Panc1 (cell line): Measurements from ENCODE around the gene SORL1-AS1.

ENCODE experiments used
- ATAC-seq: fragments of 200-7000 bp; cut with Tn5 transposase; 2 replicates; pipeline ENCODE4 v1.9.1; 2020; ENCODE audit warnings: mild to moderate bottlenecking, moderate library complexity
- BruUV-seq: library from RNA; stranded (reverse); fragments of 400-500 nt; replicated peaks from 2 replicates; lab custom pipeline; 2021; lab: Mats Ljungman, UMichigan
- CTCF ChIA-PET: fragments of 300-600 bp; sonication (Branson Sonifier 250); formaldehyde crosslinking; loops from one replicate; lab custom pipeline; 2022; ENCODE audit warnings: antibody characterized with exemption; lab: Charles Lee
- POLR2A ChIA-PET: fragments of 300-600 bp; sonication (Branson Sonifier 250); formaldehyde crosslinking; loops from one replicate; lab custom pipeline; 2022; ENCODE audit warnings: antibody characterized with exemption; lab: Charles Lee
- DNase-seq: peaks from one replicate; pipeline ENCODE4 v3.0.0-alpha.2; 2010; ENCODE audit warnings: low read depth, low spot score
- H3K27ac ChIP-seq: 2 replicates; pipeline ENCODE4 v1.5.1; 2011; ENCODE audit warnings: mild to moderate bottlenecking, low read length, inconsistent platforms
- H3K27me3 ChIP-seq: fragments of 200-500 bp; sonication (Bioruptor generic); 2 replicates; pipeline ENCODE4 v1.6.0; 2014; ENCODE audit warnings: low read length, inconsistent platforms; ENCODE audit not compliant: control insufficient read depth, insufficient read depth
- H3K36me3 ChIP-seq: fragments of 200-500 bp; sonication (Bioruptor generic); 2 replicates; pipeline ENCODE4 v1.5.1; 2014; ENCODE audit warnings: inconsistent platforms, mild to moderate bottlenecking, low read length, moderate library complexity; ENCODE audit not compliant: control insufficient read depth, insufficient read depth
- H3K4me1 ChIP-seq: 2 replicates; pipeline ENCODE4 v1.5.1; 2011; ENCODE audit warnings: inconsistent platforms, mild to moderate bottlenecking, low read length, moderate library complexity; ENCODE audit not compliant: control insufficient read depth, insufficient read depth
- H3K4me3 ChIP-seq, 2 experiments: 2 replicates each; pipeline ENCODE4 v1.5.1; 2011 to 2012; ENCODE audit warnings: low read depth in 2 of 2, low read length in 2 of 2, mild to moderate bottlenecking in 2 of 2, inconsistent platforms in 1 of 2, moderate library complexity in 1 of 2
- H3K9me3 ChIP-seq: fragments of 200-500 bp; sonication (Bioruptor generic); 2 replicates; pipeline ENCODE4 v1.5.1; 2014; ENCODE audit warnings: low read depth, mild to moderate bottlenecking, inconsistent platforms, low read length, moderate library complexity; ENCODE audit not compliant: control insufficient read depth, insufficient read depth
- CTCF ChIP-seq: fragments of 450-650 bp; IDR thresholded peaks from 2 replicates; pipeline ENCODE4 v1.5.1; 2017; ENCODE audit warnings: mild to moderate bottlenecking
- POLR2AphosphoS5 ChIP-seq: IDR thresholded peaks from 2 replicates; pipeline ENCODE4 v1.6.1; 2012; ENCODE audit warnings: mild to moderate bottlenecking, low read depth, low read length, moderate library complexity
- REST ChIP-seq, 2 experiments: IDR thresholded peaks; 2 replicates each; pipeline ENCODE4 v1.6.1; 2011 to 2012; ENCODE audit warnings: low read depth in 2 of 2, control low read depth in 1 of 2, low read length in 1 of 2, mild to moderate bottlenecking in 1 of 2, moderate library complexity in 1 of 2; ENCODE audit not compliant: insufficient read depth in 1 of 2
- SIN3A ChIP-seq: IDR thresholded peaks from 2 replicates; pipeline ENCODE4 v1.6.1; 2012; ENCODE audit warnings: low read depth, mild to moderate bottlenecking, low read length, moderate library complexity, borderline replicate concordance; ENCODE audit not compliant: insufficient read depth
- TCF7L2 ChIP-seq: IDR thresholded peaks from 2 replicates; pipeline ENCODE4 v1.6.1; 2011; ENCODE audit warnings: mild to moderate bottlenecking, low read depth, low read length, inconsistent platforms
- in situ Hi-C: cut with HindIII; loops from 2 replicates; pipeline ENCODE4 v1.10.0; 2016; ENCODE audit warnings: low sequenced_read_pairs, low pct_unique_long_range_greater_than_20kb
- intact Hi-C: fragments of 100-400 bp; cut with micrococcal nuclease; formaldehyde crosslinking; loops from one replicate; pipeline ENCODE4 v1.10.0; 2022; ENCODE audit not compliant: unreplicated experiment

The SORL1-AS1 gene

GRCh38 chr11:121448431-121448941 is 4.3 kb downstream of the SORL1-AS1 start:
- Histone ChIP-seq H3K9me3 (no peaks in the 10 kb centered on the region), H3K27me3 (no peaks in the 10 kb centered on the region), H3K36me3 (no peaks in the 10 kb centered on the region), H3K4me3 (no peak overlapping the region), H3K4me1 (peaks cover 15% of the 10 kb centered on the region), H3K27ac (no peak overlapping the region)
- POLR2A ChIA-PET, result no interaction called here
- TF ChIP-seq SIN3A (no peak), TCF7L2 (no peak), POLR2AphosphoS5 (no peak), CTCF (no peak), REST (IDR thresholded peaks at IDR 0.05; ENCODE audit: insufficient read depth in 1 of 2, low read depth in 2 of 2, low read length in 1 of 2) (no peak)
- DNase-seq, result no peak
- BruUV-seq, result no TSS peak
- in situ Hi-C loops (no loop called here), intact Hi-C loops (no loop called here)
- no peak for ATAC-seq
- CTCF ChIA-PET, result no interaction called here

DNA sequence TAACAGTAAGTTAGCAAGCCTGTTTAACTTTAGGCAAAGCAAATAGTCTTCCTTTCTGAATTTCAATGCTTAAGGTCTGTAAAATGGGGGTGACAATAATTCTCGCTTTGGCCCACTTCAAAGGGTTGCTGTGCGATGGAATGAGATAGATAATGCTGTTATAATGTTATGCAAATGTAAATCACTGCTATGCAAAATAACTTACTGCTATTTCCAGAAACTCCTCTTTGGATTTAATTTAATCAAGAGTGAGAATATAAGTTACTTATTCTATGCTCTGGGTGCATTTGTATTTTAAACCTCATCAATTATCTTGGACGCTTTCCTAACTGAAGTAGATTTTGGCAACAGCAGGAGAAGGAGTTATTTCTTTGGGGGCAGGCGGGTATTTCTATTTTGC is 4.8 kb downstream of the SORL1-AS1 start:
- BruUV-seq, result no TSS peak
- ChIA-PET POLR2A (no interaction called here), CTCF (no interaction called here)
- in situ Hi-C loops, result no loop called here
- H3K9me3 ChIP-seq, result no peaks in the 10 kb centered on the region
- TF ChIP-seq SIN3A (no peak), POLR2AphosphoS5 (no peak), REST (IDR thresholded peaks at IDR 0.05; ENCODE audit: insufficient read depth in 1 of 2, low read depth in 2 of 2, low read length in 1 of 2) (no peak), TCF7L2 (no peak), CTCF (no peak)
- H3K27me3 ChIP-seq, result no peaks in the 10 kb centered on the region
- ATAC-seq (no peak), DNase-seq (no peak)
- peaks cover 11% of the 10 kb centered on the region for H3K4me1 ChIP-seq
- no peak overlapping the region for H3K27ac ChIP-seq
- no peaks in the 10 kb centered on the region for H3K36me3 ChIP-seq
- intact Hi-C loops, result no loop called here
- no peak overlapping the region for H3K4me3 ChIP-seq
